RPMI7951 (cell line): ENCODE measurements around the gene UVRAG. TPM values are rescaled to one million over a fixed set of nuclear protein-coding genes. Genes with fewer than 3 reads are reported as not detected.
A peak's percentile ranks its signal among the peaks of the same experiment; 100 is the strongest.
"Not testable (repeated sequence)": the region's sequence is repeated elsewhere in the genome, so short reads cannot be mapped to it uniquely, and the experiment has no call there.

Experiments used
- DNase-seq: peaks from one replicate; pipeline ENCODE4 v3.0.0-alpha.2; 2012; ENCODE audit warnings: low read depth
- total RNA-seq: library from RNA; depleted of rRNA; stranded (reverse); fragments of >200 nt; shearing (Covaris generic); gene quantifications from 2 replicates; pipeline ENCODE4 v1.2.3, GENCODE V29; 2014

Gene UVRAG
- total RNA-seq, 1 experiment from 2014 or later, result 17.7 TPM

DNA sequence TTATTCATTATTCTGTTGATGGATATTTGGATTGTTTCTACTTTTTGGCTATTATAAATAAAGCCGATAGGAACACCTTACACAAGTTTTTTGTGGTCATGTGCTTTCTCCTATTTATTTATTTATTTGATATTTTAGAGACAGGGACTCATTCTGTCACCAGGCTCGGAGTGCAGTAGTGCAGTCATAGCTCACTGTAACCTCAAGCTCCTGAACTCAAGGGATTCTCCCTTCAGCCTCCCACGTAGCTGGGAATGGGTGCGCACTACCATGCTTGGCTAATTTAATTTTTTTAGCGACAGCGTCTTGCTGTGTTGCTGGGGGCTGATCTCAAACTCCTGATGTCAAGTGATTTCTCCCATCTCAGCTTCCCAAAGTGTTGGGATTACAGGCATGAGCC, 135.1 kb downstream of the UVRAG start:
- no peak for DNase-seq

DNA sequence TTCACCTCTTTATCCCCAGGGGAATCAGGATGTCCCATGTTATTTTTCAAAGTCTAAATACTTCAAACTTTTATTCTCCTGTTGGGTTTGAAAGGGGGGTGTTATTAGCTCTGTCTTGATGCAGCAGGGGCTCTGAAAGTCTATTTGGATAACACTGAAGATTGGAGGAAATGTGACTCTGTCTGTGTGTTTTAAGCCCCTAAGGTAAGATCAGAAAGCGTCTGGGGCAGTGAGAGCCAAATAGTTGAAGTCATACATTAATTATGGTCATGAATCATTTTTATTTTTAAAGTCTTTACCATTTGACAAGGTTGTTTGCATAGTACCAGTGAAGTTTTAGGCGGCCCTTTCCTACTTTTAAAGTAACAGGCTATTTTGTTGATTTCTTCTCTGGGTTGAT, 139.0 kb downstream of the UVRAG start:
- no peak for DNase-seq

DNA sequence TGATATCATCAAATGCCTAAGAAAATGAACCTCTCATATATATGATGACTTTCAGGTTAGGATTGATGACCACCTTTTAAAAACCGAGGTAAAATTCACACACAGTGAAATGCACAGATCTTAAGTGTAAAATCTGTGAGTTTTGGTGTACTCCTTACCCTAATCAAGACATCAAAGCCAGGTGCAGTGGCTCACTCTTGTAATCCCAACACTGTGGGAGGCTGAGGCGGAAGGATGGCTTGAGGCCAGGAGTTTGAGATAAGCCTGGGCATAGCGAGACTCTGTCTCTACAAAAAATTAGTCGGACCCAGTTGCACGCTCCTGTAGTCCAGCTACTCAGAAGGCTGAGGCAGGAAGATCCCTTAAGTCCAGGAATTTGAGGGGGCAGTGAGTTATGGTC, 140.4 kb downstream of the UVRAG start:
- no peak for DNase-seq

DNA sequence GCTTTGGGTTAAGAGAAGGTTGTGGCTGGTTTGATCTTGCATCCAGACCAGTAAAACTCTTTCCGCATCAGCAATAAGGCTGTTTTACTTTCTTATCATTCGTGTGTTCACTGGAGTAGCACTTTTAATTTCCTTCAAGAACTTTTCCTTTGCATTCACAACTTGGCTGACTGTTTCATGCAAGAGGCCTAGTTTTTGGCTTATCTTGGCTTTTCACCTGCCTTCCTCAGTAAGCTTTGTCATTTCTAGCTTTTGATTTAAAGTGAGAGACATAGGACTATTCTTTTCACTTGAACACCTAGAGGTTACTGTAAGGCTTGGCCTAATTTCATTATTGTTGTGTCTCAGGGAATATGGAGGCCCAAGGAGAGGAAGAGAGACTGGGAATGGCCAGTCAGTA, 144.5 kb downstream of the UVRAG start:
- DNase-seq, result no peak

DNA sequence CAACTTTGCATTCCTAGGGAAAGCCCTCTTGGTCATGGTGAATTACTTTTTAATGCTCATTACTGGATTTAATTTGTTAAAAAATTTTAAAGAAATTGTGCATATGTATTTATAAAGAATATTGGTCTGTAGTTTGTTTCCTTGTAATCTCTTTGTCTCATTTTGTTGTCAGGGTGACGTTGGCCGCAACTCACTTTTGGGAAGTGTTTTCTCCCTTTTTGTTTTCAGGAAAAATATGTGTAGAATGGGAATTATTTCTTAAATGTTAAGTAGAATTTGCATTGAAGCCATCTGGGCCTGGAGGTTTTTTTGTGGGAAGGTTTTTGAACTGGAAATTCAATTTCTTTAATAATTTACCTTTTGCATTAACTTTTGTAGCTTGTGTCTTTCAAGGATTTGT, 149.1 kb downstream of the UVRAG start:
- no peak for DNase-seq

DNA sequence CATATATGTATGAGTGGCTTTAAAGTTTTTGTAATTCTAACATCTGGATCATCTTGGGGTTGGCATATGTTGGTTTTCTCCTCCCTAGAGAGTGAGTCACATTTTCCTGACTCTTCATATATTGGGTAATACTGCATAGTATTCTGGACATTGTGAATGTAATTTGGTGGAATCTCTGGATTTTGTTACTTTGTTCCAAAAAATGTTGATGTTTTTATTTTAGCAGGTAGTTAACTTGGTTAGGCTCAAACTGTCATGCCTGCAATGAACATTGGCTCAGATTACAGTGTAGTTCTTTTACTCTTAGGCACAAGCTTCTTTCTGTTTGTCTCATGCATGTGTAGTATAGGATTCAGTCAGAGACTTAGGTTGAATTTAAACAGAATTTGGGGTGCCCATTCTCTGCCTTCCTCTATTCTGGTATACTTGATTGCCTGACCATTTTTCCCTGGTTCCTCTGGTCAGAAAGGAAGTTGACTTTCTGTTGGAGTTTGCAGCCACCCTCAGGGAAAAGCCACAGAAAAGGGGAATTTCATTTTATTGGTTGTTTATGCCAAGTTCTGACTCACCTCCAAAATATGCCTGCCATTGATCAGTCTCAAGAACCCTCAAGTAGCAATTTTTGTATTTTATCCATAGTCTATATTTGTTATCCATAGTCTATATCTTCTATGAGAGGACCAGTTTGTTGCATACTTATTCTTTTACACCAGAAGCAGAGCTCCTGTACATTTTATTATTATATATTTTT, 151.7 kb downstream of the UVRAG start:
- peak; percentile 88 for DNase-seq

DNA sequence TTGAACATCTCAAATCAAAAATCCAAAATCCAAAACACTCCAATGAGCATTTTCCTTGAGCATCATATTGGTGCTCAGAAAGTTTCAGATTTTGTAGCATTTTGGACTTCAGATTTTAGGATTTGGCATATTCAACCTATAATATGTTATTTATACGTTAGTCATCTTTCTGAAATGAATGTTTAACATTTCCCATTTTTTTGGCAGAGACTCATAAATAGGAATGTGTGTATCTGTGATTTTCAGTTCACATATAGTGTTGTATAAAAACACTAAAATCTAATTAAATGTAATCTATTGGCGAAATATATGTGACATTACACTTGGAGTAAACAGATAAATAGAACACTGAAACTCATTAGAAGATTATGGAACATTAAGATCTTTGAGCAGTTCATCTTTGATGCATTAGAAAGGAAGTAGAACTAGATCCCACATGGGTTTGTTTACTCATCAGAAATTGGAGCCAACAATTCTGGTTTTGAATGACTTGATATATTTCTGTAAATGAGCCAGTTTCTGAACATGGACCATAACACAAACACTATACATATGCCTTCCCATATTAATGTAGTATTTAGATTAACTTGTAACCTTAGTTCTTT, 153.1 kb downstream of the UVRAG start:
- no peak for DNase-seq

DNA sequence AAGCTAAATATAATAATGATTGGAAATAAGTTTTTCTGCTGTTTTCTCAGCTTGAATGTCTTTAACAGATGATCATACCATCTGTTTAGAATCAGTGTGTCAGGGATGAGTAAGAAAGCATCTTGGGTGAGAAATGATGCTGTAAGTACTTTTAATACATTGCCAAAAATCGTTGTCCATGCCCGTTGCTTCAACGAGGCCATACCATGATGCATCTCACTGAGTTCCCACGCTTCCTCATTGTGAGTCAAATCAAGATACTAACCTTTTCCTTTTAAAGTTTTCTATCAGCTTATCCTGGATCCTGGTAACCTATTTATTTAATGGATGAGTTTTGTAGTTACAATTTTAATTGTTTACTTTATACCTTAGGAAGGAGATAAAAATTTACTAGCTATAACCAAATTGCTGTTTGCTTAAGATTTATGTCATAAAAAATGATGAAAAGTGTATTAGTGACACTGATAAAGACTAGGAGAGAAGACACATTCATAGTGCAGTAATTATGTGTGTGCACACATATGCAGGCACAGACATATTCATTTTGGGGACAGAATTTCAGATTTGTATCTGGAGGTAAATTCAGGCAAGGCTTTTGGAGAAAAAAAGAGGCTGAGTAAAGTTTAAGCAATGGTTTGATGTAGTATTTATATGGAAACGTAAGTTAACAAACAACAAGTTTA, 154.8 kb downstream of the UVRAG start:
- peak; percentile 88 for DNase-seq

DNA sequence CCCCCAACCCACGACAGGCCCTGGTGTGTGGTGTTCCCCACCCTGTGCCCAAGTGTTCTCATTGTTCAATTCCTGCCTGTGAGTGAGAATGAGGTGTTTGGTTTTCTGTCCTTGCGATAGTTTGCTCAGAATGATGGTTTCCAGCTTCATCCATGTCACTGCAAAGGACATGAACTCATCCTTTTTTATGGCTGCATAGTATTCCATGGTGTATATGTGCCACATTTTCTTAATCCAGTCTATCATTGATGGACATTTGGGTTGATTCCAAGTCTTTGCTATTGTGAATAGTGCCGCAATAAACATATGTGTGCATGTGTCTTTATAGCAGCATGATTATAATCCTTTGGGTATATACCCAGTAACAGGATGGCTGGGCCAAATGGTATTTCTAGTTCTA, 158.7 kb downstream of the UVRAG start:
- DNase-seq, result not testable (repeated sequence)

DNA sequence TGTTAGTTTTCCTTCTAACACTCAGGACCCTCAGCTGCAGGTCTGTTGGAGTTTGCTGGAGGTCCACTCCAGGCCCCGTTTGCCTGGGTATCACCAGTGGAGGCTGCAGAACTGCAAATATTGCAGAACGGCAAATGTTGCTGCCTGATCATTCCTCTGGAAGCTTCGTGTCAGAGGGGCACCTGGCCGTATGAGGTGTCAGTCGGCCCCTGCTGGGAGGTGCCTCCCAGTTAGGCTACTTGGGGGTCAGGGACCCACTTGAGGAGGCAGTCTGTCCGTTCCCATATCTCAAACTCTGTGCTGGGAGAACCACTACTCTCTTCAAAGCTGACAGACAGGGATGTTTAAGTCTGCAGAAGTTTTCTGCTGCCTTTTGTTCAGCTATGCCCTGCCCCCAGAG, 164.1 kb downstream of the UVRAG start:
- not testable (repeated sequence) for DNase-seq

DNA sequence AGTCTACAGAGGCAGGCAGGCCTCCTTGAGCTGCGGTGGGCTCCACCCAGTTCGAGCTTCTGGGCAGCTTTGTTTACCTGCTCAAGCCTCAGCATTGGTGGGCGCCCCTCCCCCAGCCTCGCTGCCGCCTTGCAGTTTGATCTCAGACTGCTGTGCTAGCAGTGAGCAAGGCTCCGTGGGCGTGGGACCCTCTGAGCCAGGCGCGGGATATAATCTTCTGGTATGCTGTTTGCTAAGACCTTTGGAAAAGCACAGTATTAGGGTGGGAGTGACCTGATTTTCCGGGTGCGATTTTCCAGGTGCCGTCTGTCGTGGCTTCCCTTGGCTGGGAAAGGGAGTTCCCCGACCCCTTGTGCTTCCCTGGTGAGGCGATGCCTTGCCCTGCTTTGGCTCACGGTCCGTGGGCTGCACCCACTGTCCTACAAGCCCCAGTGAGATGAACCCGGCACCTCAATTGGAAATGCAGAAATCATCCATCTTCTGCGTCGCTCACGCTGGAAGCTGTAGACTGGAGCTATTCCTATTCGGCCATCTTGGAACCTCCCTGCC, 164.5 kb downstream of the UVRAG start:
- not testable (repeated sequence) for DNase-seq

DNA sequence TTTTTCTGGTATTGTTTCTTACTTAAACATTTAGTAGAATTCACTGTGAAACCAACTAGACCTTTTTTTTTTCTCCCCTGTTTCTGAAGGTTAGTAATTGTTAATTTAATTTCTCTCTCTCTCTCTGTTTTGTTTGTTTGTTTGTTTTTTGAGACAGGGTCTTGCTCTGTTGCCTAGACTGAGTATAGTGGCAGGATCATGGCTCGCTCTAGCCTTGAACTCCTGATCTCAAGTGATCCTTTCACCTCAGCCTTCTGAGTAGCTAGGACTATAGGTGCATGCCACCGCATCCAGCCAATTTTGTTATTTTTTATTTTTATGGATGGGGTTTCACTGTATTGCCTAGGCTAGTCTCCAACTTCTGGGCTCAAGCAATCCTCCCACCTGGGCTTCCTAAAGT, 165.0 kb downstream of the UVRAG start:
- DNase-seq, result no peak

DNA sequence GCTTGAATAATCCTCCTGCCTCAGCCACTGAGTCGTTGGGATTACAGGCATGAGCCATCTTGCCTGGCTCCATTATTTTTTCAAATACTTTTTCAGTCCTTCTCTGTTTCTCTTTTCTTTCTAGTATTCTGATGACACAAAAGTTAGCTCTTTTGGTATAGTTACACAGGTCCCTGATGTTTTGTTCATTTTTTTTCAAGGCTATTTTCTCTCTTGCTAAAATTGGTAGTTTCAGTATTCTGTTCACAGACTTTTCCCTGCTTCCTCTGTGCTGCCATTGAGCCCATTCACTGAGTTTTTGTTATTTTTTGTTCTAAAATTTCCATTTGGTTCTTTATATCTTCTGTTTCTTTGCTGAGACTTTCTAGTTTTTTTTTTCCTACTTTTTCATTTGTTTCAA, 166.5 kb downstream of the UVRAG start:
- DNase-seq, result no peak

DNA sequence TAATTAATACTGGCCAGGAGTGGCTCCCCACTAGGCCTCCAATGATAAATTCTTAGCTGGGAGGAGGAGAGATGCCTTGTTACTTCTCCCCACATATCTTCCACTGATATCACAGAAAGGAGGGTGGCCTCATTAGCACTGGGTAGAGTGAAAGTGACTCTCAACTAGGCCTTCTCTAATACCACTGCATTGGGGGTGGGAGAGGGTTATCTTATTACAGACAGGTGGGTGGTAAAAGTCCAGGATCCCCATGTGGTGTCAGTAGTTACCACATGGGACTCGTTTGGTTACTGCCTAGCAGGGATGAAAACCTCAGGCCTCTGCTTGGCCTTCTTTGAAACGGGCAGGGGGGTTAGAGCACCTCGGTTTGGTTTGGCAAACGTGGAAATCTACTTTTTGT, 167.3 kb downstream of the UVRAG start:
- DNase-seq, result no peak

DNA sequence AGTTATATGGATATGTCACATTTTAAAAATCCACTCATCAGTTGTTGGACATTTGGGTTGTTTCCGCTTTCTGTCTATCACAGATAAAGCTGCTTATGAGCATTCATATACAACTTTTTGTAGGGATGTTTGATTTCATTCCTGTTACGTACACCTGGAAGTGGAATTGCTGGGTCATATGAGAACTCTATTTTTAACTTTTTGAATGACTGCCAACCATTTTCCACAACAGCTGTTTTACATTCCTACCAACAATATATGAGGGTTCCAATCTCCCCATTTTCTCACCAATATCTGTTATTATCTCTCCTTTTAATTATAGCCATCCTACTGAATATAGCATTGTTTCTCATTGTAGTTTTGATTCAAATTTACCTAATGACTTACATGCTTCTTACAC, 172.0 kb downstream of the UVRAG start:
- no peak for DNase-seq

DNA sequence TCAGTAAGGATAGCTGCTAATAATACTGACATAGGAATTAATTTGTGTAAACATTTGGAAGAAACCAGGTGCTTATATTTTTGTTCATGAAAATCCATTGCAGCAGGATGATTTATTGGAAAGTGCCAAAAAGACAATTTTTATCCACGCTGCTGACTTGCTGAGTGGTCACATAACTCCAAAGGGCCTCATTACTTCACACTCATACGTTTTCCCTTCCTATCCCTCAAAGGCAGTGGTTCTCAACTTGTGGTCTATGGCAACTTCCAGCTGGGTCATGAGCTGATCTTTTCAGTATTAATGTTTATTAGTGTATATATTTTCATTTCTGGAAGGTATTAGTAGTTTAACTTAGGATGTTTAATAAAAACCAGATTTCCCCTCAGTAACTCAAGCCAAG, 178.1 kb downstream of the UVRAG start:
- no peak for DNase-seq

DNA sequence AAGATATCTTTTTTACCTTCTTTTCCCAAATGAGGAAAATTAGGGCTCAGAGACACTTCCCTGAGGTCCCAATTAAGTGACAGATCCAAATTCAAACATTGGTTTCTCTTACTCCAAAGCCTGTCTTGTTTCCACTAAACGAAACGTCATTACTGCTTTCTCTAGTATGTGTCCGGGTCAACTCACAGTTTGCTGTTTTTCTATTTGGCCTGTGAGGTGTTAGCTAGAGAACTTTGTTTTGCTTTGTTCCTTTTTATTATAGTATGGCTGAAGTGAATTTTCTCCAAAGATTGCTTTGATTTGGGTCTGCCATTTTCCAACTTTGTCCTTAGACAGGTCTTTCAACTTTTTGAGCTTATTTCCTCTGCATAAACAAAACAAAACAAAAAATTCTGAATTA, 179.6 kb downstream of the UVRAG start:
- DNase-seq, result no peak

DNA sequence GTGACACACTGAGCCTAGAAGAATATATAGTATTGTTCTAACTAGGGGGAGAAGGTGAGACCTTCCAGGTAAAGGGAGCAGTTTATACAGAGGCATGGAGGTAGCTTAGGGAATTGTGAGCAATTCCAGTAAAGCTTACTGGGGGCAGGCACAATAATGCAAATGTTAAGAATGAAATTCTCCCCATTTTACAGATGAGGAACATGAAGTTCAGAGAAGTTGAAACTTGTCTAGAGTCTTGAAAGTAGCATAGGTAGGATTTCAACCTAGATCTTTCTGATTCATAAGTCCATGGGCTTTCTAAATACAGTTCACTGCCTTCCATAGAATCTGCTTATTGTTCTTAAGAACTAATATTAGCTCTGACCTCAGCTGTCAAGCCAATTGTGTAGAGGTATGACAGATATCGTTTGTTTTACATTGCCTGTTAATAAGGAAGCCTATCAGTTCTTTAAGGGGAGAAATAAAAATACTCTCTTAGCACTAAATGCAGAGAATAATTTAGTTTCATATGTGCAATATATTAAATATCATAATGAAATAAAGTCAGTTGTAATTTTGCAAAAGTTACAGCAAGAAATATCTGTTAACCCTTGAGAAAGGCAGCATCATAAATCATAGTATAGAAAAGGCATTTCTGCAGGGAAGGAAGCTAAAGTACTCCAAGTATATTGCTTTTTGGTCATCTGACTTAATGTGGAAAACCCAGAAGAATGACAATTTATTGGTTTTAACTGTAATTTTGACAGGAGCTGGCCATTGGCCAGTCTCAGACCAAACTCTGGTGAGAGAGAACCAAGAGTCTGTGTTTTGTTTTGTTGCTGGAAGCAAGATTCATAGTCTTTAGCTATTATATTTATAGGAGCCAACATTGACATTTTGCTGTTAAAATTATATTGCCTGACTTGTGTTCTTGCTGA, 181.8 kb downstream of the UVRAG start:
- DNase-seq, result peak; percentile 11

DNA sequence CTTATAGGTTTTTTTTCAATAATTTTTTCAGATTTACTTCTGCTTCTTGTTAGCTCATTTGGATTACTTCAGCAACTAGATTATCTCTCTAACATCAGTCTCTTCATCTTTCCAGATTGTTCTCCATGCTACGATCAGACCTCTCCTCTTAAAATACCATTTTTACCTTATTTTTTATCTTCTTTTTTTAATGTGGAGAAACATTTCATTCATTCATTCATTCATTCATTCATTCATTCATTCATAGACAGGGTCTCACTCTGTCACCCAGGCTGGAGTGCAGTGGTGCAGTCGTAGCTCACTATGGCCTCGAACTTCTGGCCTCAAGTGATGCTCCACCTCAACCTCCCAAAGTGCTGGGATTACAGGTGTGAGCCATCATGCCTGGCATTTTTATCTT, 189.4 kb downstream of the UVRAG start:
- no peak for DNase-seq

DNA sequence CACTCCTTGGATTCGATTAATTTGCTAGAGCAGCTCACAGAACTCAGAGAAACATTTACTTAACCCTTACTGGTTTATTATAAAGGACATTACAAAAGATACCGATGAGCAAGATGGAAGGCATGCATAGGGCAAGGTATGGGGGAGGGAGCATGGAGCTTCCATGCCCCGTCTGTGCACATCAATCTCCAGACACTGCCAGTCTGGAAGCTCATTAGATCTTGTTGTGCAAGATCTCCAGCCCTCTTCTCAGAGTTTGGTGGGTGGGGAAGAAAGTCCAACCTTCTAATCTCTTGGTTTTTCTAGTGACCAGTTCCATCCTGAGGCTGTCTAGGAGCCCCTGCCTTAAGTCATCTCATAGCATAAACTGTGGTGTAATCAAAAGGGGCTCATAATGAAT, 190.7 kb downstream of the UVRAG start:
- DNase-seq, result peak; percentile 45

DNA sequence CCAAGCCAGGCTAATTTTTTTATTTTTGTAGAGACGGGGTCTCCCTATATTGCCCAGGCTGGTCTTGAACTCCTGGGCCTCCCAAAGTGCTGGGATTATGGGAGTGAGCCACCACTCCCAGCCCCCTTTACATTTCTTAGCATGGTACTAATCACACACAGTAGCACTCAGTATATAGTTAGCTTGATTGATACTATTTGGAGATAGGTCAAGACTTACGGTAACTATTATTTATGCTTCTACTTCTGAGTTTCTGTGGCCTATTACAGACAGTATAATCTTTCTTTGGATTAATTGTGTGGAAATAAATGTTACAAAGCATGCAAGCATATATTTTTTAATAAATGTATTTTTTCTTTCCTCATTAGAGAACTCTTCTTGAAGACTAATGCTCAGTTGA, 192.2 kb downstream of the UVRAG start:
- DNase-seq, result no peak

DNA sequence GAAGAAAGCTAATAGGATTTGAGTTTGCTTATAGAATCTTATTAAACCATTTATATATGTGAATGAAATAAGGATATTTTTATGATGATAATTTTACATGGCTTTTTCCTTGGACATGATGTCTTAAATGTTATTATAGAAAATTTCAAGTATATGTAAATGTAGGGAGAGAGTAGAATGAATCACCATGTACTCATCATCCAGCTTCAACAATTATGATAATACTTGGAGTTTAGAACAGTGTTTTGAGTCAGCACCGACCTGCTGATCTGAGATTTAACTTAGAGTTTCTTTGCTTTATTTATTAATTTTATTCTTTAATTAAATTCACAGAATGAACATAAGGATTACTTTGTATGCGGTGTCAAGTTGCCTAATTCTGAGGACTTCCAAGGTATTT, 193.5 kb downstream of the UVRAG start:
- peak; percentile 50 for DNase-seq
